Hepatocyte (in vitro differentiated cells): ENCODE data around the gene NAV2. TPM values are rescaled to one million over a fixed set of nuclear protein-coding genes. Genes with fewer than 3 reads are reported as not detected.

Experiments used
- DNase-seq: peaks from one replicate; pipeline ENCODE4 v3.0.0-alpha.2; 2016; ENCODE audit warnings: low spot score
- H2AFZ ChIP-seq: fragments of 200-600 bp; sonication (generic); 2 replicates; pipeline ENCODE4 v1.6.0; 2016; ENCODE audit warnings: antibody characterized with exemption, mild to moderate bottlenecking
- H3K27ac ChIP-seq: fragments of 200-600 bp; sonication (generic); 2 replicates; pipeline ENCODE4 v1.5.1; 2016; ENCODE audit warnings: mild to moderate bottlenecking
- H3K27me3 ChIP-seq: fragments of 200-600 bp; sonication (generic); 2 replicates; pipeline ENCODE4 v1.6.1; 2016
- H3K36me3 ChIP-seq: fragments of 200-600 bp; sonication (generic); replicated peaks from 2 replicates; pipeline ENCODE4 v1.5.1; 2016; ENCODE audit warnings: low read depth; ENCODE audit not compliant: insufficient read depth
- H3K4me1 ChIP-seq: fragments of 200-600 bp; sonication (generic); 2 replicates; pipeline ENCODE4 v1.5.1; 2016; ENCODE audit warnings: mild to moderate bottlenecking, moderate library complexity; ENCODE audit not compliant: insufficient read depth
- H3K4me2 ChIP-seq: fragments of 200-600 bp; sonication (generic); 2 replicates; pipeline ENCODE4 v1.6.0; 2016
- H3K4me3 ChIP-seq: fragments of 200-600 bp; sonication (generic); 2 replicates; pipeline ENCODE4 v1.5.1; 2016; ENCODE audit warnings: mild to moderate bottlenecking
- H3K79me2 ChIP-seq: fragments of 200-600 bp; sonication (generic); 2 replicates; pipeline ENCODE4 v1.6.0; 2017; ENCODE audit warnings: mild to moderate bottlenecking
- H3K9me2 ChIP-seq: fragments of 200-600 bp; sonication (generic); replicated peaks from 2 replicates; pipeline ENCODE4 v1.6.0; 2017; ENCODE audit warnings: mild to moderate bottlenecking; ENCODE audit not compliant: insufficient read depth
- H3K9me3 ChIP-seq: fragments of 200-600 bp; sonication (generic); 2 replicates; pipeline ENCODE4 v1.5.1; 2016; ENCODE audit warnings: low read depth, mild to moderate bottlenecking
- H4K20me1 ChIP-seq: fragments of 200-600 bp; sonication (generic); 2 replicates; pipeline ENCODE4 v1.6.0; 2016; ENCODE audit warnings: mild to moderate bottlenecking; ENCODE audit not compliant: insufficient read depth, poor library complexity, severe bottlenecking
- EZH2 ChIP-seq: fragments of 200-600 bp; sonication (generic); IDR thresholded peaks from 2 replicates; pipeline ENCODE4 v1.6.1; 2016; ENCODE audit warnings: antibody characterized with exemption, mild to moderate bottlenecking, borderline replicate concordance
- EZH2phosphoT487 ChIP-seq: fragments of 200-600 bp; sonication (generic); IDR thresholded peaks from one replicate; pipeline ENCODE4 v1.6.1; 2018; ENCODE audit warnings: antibody characterized with exemption, mild to moderate bottlenecking, low read depth, moderate library complexity; ENCODE audit not compliant: unreplicated experiment, severe bottlenecking
- WGBS: methylation state at CpG from one replicate; pipeline ENCODE4 v1.1.6; 2016; ENCODE audit warnings: low lambda C conversion rate; ENCODE audit errors: missing lambda C conversion rate; 5-methylcytosine and 5-hydroxymethylcytosine counted together
- polyA plus RNA-seq: library from polyadenylated mRNA; unstranded; fragments of >200 nt; fragmentation: Nextera tagmentation; extraction: Ambion mirVana; gene quantifications from 2 replicates; pipeline ENCODE4 v1.2.1, GENCODE V29; 2016
- total RNA-seq: library from RNA; depleted of rRNA; stranded (reverse); fragments of >200 nt; gene quantifications from 2 replicates; pipeline ENCODE4 v1.2.3, GENCODE V29; 2014
- TF ChIP-seq, protein P1 (sequence below): fragments of 200-600 bp; sonication (generic); IDR thresholded peaks from 2 replicates; pipeline ENCODE4 v1.5.1; 2016; ENCODE audit warnings: antibody characterized with exemption, mild to moderate bottlenecking; ENCODE audit not compliant: poor library complexity

The NAV2 gene
- total and polyA plus RNA-seq, 2 experiments from 2014 or later = 23.7 to 30.8 TPM

DNA sequence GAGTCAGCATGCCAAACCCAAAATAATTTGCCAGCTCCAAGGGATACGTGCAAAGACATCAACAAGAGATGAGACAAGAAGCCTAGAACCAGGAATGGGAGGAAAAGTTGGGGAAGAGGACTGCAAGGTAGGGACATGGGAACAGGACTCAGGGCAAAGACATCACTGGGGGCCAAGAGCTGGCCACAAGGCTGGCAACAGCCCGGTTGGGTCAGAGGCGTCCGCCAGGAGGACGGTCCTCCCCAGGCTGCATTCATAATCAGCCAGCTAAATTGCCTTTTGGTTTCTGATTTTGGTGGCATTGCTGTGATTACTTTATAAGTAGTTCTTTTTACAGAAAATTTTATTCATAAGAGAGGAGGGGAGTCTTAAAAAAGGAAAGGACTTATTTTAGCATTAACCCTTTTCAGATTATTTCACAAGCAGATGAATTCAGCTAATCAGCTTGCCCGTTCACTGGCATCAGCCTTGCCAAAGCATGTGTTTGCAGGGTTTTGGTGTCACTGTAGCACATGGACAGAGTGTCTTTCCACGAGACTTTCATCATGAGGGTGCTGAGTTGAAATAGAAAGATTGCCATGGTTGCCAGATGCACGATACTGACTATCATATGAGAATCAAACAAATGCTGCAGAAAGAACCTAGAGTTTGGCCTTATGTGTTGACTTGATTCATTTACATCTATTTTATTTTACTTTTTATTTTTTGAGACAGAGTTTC, 23.2 kb upstream of the NAV2 start:
- Histone ChIP-seq H3K27ac (no peak overlapping the region), H3K4me2 (no peak overlapping the region), H3K9me2 (no peaks in the 10 kb centered on the region), H3K27me3 (no peaks in the 10 kb centered on the region), H3K79me2 (no peaks in the 10 kb centered on the region), H4K20me1 (no peaks in the 10 kb centered on the region), H3K4me3 (no peak overlapping the region), H3K4me1 (no peaks in the 10 kb centered on the region), H3K36me3 (no peaks in the 10 kb centered on the region), H2AFZ (no peak overlapping the region), H3K9me3 (no peaks in the 10 kb centered on the region)
- no peak for TF ChIP-seq EZH2phosphoT487
- DNase-seq = no peak
- WGBS = 95% methylated on average over 8 of the region's 8 CpGs

- H3K27me3 ChIP-seq = no peaks in the 10 kb centered on the region
Observed at GRCh38 chr11:19690885-19691284, 21.8 kb upstream of the NAV2 start.

GRCh38 chr11:19691815-19692500, 20.7 kb upstream of the NAV2 start:
- Histone ChIP-seq H3K36me3 (no peaks in the 10 kb centered on the region), H3K27ac (no peak overlapping the region), H3K9me3 (no peaks in the 10 kb centered on the region), H2AFZ (no peak overlapping the region), H4K20me1 (no peaks in the 10 kb centered on the region), H3K4me3 (no peak overlapping the region), H3K27me3 (no peaks in the 10 kb centered on the region), H3K4me1 (no peaks in the 10 kb centered on the region), H3K79me2 (no peaks in the 10 kb centered on the region), H3K4me2 (no peak overlapping the region), H3K9me2 (no peaks in the 10 kb centered on the region)
- no peak for DNase-seq
- WGBS = 92% methylated on average over 8 of the region's 8 CpGs
- TF ChIP-seq EZH2phosphoT487 = no peak
- TF ChIP-seq, protein P1, sequence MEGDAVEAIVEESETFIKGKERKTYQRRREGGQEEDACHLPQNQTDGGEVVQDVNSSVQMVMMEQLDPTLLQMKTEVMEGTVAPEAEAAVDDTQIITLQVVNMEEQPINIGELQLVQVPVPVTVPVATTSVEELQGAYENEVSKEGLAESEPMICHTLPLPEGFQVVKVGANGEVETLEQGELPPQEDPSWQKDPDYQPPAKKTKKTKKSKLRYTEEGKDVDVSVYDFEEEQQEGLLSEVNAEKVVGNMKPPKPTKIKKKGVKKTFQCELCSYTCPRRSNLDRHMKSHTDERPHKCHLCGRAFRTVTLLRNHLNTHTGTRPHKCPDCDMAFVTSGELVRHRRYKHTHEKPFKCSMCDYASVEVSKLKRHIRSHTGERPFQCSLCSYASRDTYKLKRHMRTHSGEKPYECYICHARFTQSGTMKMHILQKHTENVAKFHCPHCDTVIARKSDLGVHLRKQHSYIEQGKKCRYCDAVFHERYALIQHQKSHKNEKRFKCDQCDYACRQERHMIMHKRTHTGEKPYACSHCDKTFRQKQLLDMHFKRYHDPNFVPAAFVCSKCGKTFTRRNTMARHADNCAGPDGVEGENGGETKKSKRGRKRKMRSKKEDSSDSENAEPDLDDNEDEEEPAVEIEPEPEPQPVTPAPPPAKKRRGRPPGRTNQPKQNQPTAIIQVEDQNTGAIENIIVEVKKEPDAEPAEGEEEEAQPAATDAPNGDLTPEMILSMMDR = no peak

More at GRCh38 chr11:19690885-19691284, 21.8 kb upstream of the NAV2 start:
- no peak overlapping the region for H2AFZ ChIP-seq
- H3K36me3 ChIP-seq = no peaks in the 10 kb centered on the region
- 71% methylated on average over 2 of the region's 2 CpGs for WGBS
- no peaks in the 10 kb centered on the region for H3K9me2 ChIP-seq
- DNase-seq = no peak
- H3K9me3 ChIP-seq = no peaks in the 10 kb centered on the region
- no peaks in the 10 kb centered on the region for H3K4me1 ChIP-seq
- no peak overlapping the region for H3K27ac ChIP-seq
- H4K20me1 ChIP-seq = no peaks in the 10 kb centered on the region
- no peaks in the 10 kb centered on the region for H3K79me2 ChIP-seq
- TF ChIP-seq EZH2phosphoT487 = no peak
- TF ChIP-seq EZH2 = no peak
- TF ChIP-seq, protein P1 = no peak
- no peak overlapping the region for H3K4me3 ChIP-seq
- H3K4me2 ChIP-seq = no peak overlapping the region

GRCh38 chr11:19693146-19693545, 19.5 kb upstream of the NAV2 start:
- H4K20me1 ChIP-seq = no peaks in the 10 kb centered on the region
- H3K4me2 ChIP-seq = no peak overlapping the region
- no peaks in the 10 kb centered on the region for H3K27me3 ChIP-seq
- TF ChIP-seq EZH2 = no peak
- TF ChIP-seq, protein P1 = no peak
- no peak for TF ChIP-seq EZH2phosphoT487
- DNase-seq = no peak
- 89% methylated on average over 5 of the region's 5 CpGs for WGBS
- H3K9me3 ChIP-seq = no peaks in the 10 kb centered on the region
- H3K27ac ChIP-seq = no peak overlapping the region
- peaks cover 4% of the 10 kb centered on the region for H3K4me1 ChIP-seq
- H3K9me2 ChIP-seq = no peaks in the 10 kb centered on the region
- no peak overlapping the region for H2AFZ ChIP-seq
- no peaks in the 10 kb centered on the region for H3K79me2 ChIP-seq
- H3K36me3 ChIP-seq = no peaks in the 10 kb centered on the region
- H3K4me3 ChIP-seq = no peak overlapping the region
